HepG2 (cell line): Measurements from ENCODE around the gene KREMEN1.

Source experiments
- CTCF ChIP-seq: sonication (generic); formaldehyde crosslinking; IDR thresholded peaks from 2 replicates; pipeline ENCODE4 v1.5.0; 2020; ENCODE audit warnings: mild to moderate bottlenecking, missing genetic modification reagents, moderate library complexity
- SPEN ChIP-seq: sonication (generic); formaldehyde crosslinking; IDR thresholded peaks from 2 replicates; pipeline ENCODE4 v1.5.1; 2020; ENCODE audit warnings: low read depth, mild to moderate bottlenecking, missing genetic modification reagents

- TF ChIP-seq SPEN (CRISPR knock-in tag) (no peak), CTCF (no peak)
Measured at GRCh38 chr22:29165321-29166060, 92.7 kb downstream of the KREMEN1 start.
